NCI-H82 treated with DMSO at 0.1 percent for 48 hours (cell line): ENCODE data around the gene PDZRN3.
"Not testable (repeated sequence)": the region's sequence is repeated elsewhere in the genome, so short reads cannot be mapped to it uniquely, and the experiment has no call there.

Experiments used
- DNase-seq: peaks from one replicate; lab custom pipeline; 2025; ENCODE audit not compliant: unreplicated experiment; lab: John Stamatoyannopoulos, UW

PDZRN3 gene

DNA sequence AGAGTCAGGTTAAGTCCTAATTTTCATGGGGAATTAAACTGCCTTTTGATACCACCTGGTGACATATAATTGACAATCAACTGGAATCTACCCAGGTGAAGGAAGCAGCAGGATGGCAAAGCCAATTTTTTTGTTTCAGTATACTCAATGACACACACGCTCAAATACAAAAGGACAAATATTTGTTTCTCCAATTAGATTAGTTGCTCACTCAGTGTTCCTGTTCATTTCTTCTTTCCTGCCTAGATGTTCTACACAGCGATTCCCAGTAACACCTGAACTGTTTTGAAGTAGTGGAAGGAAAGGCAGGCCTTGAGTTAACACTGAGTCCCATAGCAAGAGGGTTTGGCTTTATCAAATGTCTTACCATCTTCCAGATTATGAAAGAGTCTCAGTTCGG lies 157.5 kb downstream of the PDZRN3 start:
- no peak for DNase-seq

DNA sequence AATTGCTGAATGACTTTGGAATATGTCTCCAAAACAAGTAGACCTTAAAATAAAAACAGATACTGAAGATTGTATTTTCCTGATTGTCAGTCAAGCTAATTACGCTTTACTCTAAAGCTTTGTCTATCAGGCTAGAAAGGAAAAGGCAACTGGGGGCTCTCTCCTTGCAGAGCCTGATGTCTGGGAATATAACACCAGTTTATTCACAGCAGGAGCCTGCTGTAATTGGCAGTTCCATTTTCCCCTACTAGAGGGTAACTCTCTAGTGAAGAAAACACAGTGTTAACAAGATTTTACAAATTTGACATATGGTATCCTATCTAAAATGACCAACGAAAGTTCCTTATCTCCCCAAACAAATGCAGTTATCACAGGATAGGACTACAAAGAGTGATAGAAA lies 158.8 kb downstream of the PDZRN3 start:
- DNase-seq = no peak

GRCh38 chr3:73464126-73464525 lies 160.6 kb downstream of the PDZRN3 start:
- not testable (repeated sequence) for DNase-seq

DNA sequence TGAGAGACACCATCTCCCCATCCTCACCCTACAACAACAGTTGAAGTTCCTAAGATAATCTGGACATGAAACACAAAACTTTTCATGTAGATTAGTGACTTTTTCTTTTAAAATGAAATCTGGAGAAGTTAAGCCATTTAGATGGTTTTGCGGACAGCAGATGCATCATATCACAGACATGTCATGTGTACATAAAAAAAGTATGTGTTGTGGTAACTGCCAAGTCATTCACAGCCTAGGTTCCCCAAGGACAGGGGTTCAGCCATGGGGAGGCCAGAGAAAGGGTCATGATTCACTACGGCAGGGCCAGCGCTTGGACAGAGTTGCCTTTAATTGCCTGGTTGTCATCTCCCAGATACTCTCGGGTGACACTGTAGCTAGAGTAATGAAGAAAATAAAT lies 163.2 kb downstream of the PDZRN3 start:
- DNase-seq = no peak

GRCh38 chr3:73459711-73460110 lies 165.0 kb downstream of the PDZRN3 start:
- DNase-seq = no peak

DNA sequence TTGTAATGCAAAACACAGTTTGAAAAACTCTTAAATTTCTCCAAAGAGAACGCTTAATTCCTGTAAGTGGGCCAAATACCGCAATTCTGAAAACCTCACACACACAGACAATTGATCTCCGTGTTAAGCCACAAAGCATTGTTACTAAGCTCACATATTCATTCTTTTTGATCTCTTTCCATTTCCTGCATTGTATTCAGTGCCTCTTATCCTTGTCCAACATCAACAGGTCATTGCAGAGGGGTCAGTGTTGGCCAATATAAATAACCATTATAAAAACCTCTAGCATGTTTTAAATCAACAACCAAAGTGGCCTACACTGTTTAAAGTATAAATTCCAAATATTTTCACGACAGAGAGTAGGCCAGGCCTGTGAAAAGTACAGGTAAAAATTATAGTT lies 171.1 kb downstream of the PDZRN3 start:
- no peak for DNase-seq

- no peak for DNase-seq
Measured at GRCh38 chr3:73452729-73453128, 172.0 kb downstream of the PDZRN3 start.

DNA sequence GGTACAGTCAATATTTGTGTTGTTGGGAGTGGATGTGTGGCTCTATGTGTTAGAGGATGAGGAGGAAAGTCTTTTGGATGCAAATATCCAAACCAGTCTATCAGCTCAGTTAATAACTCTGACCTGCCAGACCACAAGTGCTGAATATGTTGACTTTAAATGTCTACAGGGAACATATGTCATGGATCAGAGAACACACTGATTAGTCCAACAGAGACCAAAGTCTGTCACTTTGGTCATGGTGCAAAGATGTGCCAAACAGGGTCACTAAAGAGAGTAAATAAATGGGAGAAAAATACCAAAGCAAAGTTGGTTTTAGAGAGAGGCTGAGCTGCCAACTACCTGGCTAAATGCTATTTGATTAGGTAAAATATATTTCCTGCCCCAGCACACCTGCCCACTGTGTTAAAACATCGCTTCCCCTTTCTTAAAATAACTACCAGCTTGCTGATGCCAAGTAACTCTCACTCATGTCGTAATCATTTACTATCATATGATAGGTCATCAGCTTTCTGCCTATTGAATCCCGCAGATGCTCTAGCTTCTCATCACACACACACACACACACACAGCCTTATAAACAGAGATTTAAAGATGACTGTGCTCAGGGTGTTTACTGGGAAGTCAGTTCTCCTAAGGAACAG lies 173.3 kb downstream of the PDZRN3 start:
- no peak for DNase-seq

GRCh38 chr3:73449774-73450173 lies 175.0 kb downstream of the PDZRN3 start:
- DNase-seq = no peak

- DNase-seq = no peak
Measured at GRCh38 chr3:73448761-73449301, 175.9 kb downstream of the PDZRN3 start.

- no peak for DNase-seq
Measured at GRCh38 chr3:73448041-73448440, 176.7 kb downstream of the PDZRN3 start.

GRCh38 chr3:73447111-73447510 lies 177.6 kb downstream of the PDZRN3 start:
- DNase-seq = no peak

DNA sequence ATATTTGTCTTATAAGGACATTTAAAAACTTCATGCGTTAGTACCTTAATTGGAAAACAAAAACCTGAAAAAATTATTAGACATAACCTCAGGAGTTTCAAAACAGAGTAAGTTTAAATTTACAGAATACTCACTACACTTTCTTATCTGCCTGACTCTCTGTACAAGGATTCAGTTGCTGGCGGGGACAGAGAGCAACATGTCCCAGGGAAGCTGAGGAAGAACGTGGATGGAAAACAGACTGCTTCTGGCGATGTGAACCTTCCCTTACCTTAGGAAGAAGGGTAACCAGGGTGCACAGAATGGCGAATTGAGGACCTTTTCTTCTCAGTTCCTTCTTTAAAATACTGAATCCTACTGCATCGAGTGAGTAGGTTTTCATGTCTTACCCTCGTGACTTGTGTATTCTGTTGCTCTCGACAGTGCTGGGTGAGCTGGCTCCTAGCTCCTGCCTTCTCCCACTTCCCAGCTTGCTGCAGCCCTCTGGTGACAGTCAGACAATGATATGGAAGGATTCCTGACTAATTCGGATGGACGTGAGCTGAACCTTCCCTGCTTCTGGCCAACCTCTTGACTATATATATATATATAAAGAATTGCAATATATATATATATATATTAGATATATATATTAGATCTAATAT lies 178.2 kb downstream of the PDZRN3 start:
- DNase-seq = no peak

- no peak for DNase-seq
Measured at GRCh38 chr3:73442886-73443285, 181.9 kb downstream of the PDZRN3 start.

GRCh38 chr3:73442152-73442551 lies 182.6 kb downstream of the PDZRN3 start:
- DNase-seq = no peak

DNA sequence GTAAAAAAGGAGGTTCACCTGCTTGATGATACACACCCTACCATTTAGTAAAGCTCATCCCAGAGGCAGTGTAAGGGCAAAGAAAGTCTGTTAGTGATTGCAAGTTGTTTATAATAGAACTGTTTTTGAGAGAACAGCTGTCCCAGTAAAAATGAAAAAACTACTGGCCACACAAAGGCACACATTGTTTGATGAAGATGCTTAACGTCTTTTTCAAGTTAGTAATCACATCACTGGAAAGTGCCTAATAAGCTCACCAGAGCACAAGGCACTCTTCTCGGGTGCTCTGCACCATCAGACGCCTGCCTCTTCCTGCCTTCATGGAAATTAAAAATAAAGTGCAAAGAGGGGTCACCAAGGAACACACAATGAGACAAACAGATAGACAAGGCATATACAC lies 186.9 kb downstream of the PDZRN3 start:
- no peak for DNase-seq

DNA sequence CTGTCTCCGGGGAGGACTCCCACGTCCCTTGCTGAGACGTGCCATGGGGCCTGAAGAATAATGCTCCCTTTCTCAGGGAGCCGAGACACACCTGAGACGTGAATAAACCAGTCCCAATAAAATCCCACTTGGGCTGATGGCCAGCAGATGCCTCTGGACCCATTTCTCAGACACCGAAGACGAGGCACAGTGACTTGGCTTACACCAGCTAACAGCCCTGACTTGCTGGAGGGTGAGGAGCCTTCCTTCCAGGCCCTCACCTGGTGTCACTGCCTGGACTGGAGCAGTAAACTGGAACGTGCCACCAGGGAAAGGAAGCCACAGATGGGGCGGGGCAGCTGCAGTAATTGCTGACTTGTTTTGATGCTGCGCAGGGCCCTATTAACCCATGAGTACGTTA lies 189.7 kb downstream of the PDZRN3 start:
- no peak for DNase-seq

DNA sequence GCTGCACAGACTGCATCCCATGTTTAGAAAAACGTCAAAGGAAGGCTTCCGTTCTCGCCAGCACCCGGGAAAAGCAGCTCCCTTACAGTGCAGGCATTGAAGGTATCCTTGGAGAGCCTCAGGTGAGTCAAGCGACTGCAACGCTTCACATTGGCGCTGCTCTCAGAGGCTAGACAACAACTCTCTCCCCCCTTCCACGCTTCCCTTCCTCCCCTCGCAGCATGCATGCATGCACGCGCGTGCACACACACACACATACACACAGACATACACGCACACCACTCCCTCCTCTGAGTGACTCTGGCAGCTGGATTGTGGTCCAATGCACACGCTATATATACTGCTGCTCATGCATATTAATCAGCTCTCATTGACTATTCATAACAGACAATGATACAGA lies 191.1 kb downstream of the PDZRN3 start:
- DNase-seq = no peak

DNA sequence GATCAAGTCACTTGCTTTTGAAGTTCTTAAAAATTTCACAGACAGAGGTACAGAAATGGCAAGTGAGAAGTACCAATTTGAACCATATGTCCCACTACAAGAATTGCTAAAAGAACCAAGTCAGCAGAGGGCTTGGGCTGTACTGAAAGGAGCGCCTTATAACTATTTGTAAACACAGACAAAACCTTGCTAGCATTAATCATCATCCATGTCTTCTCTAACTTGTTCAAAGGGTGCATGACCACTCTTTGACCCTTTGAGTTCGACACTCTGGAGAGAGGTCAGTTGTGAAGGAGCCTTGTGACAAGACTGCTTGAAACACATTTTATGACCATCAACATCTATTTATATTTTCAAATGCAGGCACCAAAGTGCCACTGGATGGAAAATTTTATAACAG lies 191.7 kb downstream of the PDZRN3 start:
- no peak for DNase-seq

DNA sequence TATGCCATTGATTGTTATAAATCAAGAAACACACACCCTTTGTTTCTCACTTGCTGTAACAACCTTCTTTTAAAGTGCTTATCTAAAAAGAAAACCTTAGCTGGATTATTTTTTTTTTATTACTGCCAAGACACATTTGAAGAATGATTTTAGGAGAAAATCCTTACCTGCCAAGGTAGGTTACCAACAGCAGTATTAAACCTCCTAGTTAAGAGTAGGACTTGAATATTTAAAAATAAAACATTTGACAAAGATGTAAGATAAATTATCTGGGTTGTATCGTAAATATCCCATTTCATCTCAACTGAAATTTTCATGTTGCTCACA lies 192.1 kb downstream of the PDZRN3 start:
- no peak for DNase-seq

- peak; percentile 29 for DNase-seq
Measured at GRCh38 chr3:73432023-73432705, 192.6 kb downstream of the PDZRN3 start.

DNA sequence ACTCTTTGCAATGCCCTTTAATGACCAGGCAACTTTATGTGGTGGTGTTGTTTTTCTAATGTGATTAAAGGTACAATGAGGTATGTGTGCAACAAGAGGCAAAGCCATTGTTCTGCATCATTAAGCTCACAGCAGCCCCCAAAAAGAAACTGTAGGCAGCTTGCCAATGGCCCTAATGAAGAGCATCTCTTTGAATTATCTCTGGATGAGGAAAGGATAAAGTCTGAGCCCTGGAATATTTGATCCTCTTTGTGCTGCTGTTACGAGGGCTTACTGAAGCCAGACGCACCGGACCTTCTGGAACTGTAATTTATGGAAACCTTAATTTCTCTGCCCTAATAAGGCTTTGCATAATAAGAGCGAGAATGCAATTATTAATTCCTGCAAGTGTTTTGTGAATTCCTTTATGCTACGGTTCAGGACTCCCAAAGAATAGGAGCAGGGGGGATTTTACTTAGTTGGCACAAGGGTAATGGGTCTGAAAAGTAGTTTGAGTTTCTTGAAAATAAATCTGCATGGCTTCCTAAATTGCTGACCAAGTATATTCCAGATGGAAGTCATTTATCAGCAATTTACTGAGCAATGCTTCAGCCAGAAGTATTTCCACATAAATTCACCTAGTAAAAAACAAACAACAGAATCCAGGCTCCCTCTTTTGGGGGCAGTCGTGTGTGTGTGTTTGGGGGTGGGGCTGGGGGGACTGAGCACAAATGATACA lies 193.4 kb downstream of the PDZRN3 start:
- peak; percentile 96 for DNase-seq
